ENCODE data around the gene SLC34A2. TPM values are rescaled to one million over a fixed set of nuclear protein-coding genes. Genes with fewer than 3 reads are reported as not detected.

The SLC34A2 gene
- 0.21 and 3.6 TPM in 2 replicates for total RNA-seq

GRCh38 chr4:25654971-25655963, at the start of gene SLC34A2:
Gene SLC34A2, plus strand, starts transcription at chr4:25655851. Its CDS starts 6,650 bp downstream, at chr4:25662501.

Other genes starting within 250 kb of the SLC34A2 start
- gene SEL1L3, start 207.1 kb downstream of the SLC34A2 start, total RNA-seq, result 106 and 155 TPM in 2 replicates